ENCODE data around the gene MAML2.

Gene MAML2

GRCh38 chr11:96098511-96099241, 244.3 kb downstream of the MAML2 start:
- DNase-seq (ENCODE audit: low spot score): no peak

GRCh38 chr11:96097844-96098421, 245.1 kb downstream of the MAML2 start:
- DNase-seq (ENCODE audit: low spot score): no peak

- no peak for DNase-seq (ENCODE audit: low spot score)
Measured at GRCh38 chr11:96096360-96096759, 246.6 kb downstream of the MAML2 start.

GRCh38 chr11:96095884-96096303, 247.1 kb downstream of the MAML2 start:
- no peak for DNase-seq (ENCODE audit: low spot score)

GRCh38 chr11:96094156-96094555, 248.8 kb downstream of the MAML2 start:
- no peak for DNase-seq (ENCODE audit: low spot score)

GRCh38 chr11:96092511-96092910, 250.5 kb downstream of the MAML2 start:
- DNase-seq (ENCODE audit: low spot score): no peak

- peak; percentile 24 for DNase-seq (ENCODE audit: low spot score)
Measured at GRCh38 chr11:96091476-96091875, 251.5 kb downstream of the MAML2 start.

GRCh38 chr11:96090711-96091110, 252.3 kb downstream of the MAML2 start:
- no peak for DNase-seq (ENCODE audit: low spot score)

- DNase-seq (ENCODE audit: low spot score): no peak
Measured at GRCh38 chr11:96088914-96089313, 254.1 kb downstream of the MAML2 start.

GRCh38 chr11:96086111-96086510, 256.9 kb downstream of the MAML2 start:
- DNase-seq (ENCODE audit: low spot score): no peak

- no peak for DNase-seq (ENCODE audit: low spot score)
Measured at GRCh38 chr11:96085319-96085930, 257.6 kb downstream of the MAML2 start.

- no peak for DNase-seq (ENCODE audit: low spot score)
Measured at GRCh38 chr11:96084610-96085318, 258.2 kb downstream of the MAML2 start.

- no peak for DNase-seq (ENCODE audit: low spot score)
Measured at GRCh38 chr11:96082936-96083335, 260.1 kb downstream of the MAML2 start.

GRCh38 chr11:96082002-96082899, 260.7 kb downstream of the MAML2 start:
- DNase-seq (ENCODE audit: low spot score): no peak

- no peak for DNase-seq (ENCODE audit: low spot score)
Measured at GRCh38 chr11:96081561-96081960, 261.4 kb downstream of the MAML2 start.

- no peak for DNase-seq (ENCODE audit: low spot score)
Measured at GRCh38 chr11:96079691-96080090, 263.3 kb downstream of the MAML2 start.

GRCh38 chr11:96075532-96075959, 267.4 kb downstream of the MAML2 start:
- no peak for DNase-seq (ENCODE audit: low spot score)

- no peak for DNase-seq (ENCODE audit: low spot score)
Measured at GRCh38 chr11:96074551-96075310, 268.3 kb downstream of the MAML2 start.

- no peak for DNase-seq (ENCODE audit: low spot score)
Measured at GRCh38 chr11:96073536-96073935, 269.5 kb downstream of the MAML2 start.

GRCh38 chr11:96072592-96072991, 270.4 kb downstream of the MAML2 start:
- DNase-seq (ENCODE audit: low spot score): no peak

- DNase-seq (ENCODE audit: low spot score): no peak
Measured at GRCh38 chr11:96070453-96070852, 272.5 kb downstream of the MAML2 start.

Data from CD4-positive, alpha-beta T cell treated with Interleukin-6 at 100 ng/mL for 8 hours (primary cell).